GM12891 (cell line): ENCODE measurements around the gene MICB.

Experiments
- PAX5 ChIP-seq: IDR thresholded peaks from 2 replicates; pipeline ENCODE4 v1.6.1; 2011; ENCODE audit warnings: low read length, moderate library complexity, mild to moderate bottlenecking; ENCODE audit not compliant: insufficient read depth, severe bottlenecking
- POLR2A ChIP-seq: IDR thresholded peaks from 2 replicates; pipeline ENCODE4 v1.6.1; 2011; ENCODE audit warnings: low read depth, low read length, control low read depth
- POLR2AphosphoS5 ChIP-seq: IDR thresholded peaks from 2 replicates; pipeline ENCODE4 v1.6.1; 2011; ENCODE audit warnings: low read depth, low read length, control low read depth
- POU2F2 ChIP-seq: IDR thresholded peaks from 2 replicates; pipeline ENCODE4 v1.6.1; 2011; ENCODE audit warnings: low read depth, mild to moderate bottlenecking, control low read depth, low read length, moderate library complexity
- SPI1 ChIP-seq: IDR thresholded peaks from 2 replicates; pipeline ENCODE4 v1.6.1; 2011; ENCODE audit warnings: low read depth, low read length, control low read depth
- TAF1 ChIP-seq: IDR thresholded peaks from 2 replicates; pipeline ENCODE4 v1.6.1; 2011; ENCODE audit warnings: low read depth, low read length, control low read depth

DNA sequence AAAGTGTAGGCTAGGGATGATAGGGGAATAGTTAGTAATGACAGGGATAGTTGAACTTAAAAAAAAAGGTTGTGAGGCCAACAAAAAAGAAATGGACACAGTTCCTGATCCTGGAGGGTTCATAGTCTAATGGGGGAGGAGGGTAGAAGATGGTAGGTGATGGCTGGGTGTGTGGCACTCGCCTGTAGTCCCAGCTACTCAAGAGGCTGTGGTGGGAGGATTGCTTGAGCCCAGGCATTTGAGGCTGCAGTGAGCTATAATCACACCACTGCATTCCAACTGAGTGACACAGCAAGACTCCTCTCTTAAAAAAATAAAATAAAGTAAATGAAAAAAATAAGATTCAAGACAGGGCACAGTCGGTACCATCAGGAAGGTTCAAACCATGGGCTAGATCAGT lies 2.4 kb upstream of the MICB start:
- no peak for TF ChIP-seq POLR2AphosphoS5
- TF ChIP-seq POLR2A, result no peak
- TF ChIP-seq SPI1, result no peak
- no peak for TF ChIP-seq TAF1
- TF ChIP-seq PAX5, result no peak
- no peak for TF ChIP-seq POU2F2
